ENCODE results near the gene ENOSF1.

DNA sequence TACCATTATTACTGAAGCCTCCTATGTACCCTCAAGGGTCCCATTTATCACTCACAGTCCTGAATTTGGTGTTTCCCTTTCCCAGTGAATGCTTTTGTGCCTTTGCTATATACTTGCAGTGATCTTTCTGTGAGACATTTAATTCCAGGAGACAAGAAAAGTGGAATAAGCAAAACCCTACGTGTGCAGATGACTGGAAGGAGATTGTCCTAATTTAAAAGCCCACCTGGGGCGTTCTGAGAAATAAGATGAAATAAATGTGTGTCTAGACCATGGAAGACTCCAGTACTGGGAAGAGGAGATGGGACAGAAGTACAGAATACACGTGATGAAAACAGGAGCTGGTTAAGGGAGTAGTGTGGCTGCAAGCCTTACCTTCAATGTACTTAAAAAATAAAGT is 35.7 kb downstream of the ENOSF1 start:
- TF ChIP-seq YY1 (IDR thresholded peaks at IDR 0.05; ENCODE audit: insufficient read depth, insufficient read length), result no peak
- TF ChIP-seq ZNF274 (IDR thresholded peaks at IDR 0.05; ENCODE audit: low read depth, low read length), result no peak
